Right lobe of liver (tissue), 6 donors: Measurements from ENCODE around the gene MAGI1. TPM values are rescaled to one million over a fixed set of nuclear protein-coding genes. Genes with fewer than 3 reads are reported as not detected.
A peak's percentile ranks its signal among the peaks of the same experiment; 100 is the strongest.

Experiments
- ATAC-seq, 4 donors: fragments of 200-7000 bp; cut with Tn5 transposase; one replicate each; pipeline ENCODE4 v1.9.1; 2020; ENCODE audit warnings: mild to moderate bottlenecking in 4 of 4, moderate library complexity in 4 of 4
- DNase-seq, 3 donors: peaks; one replicate each; pipeline ENCODE4 v3.0.0-alpha.2; 2020
- H3K27ac ChIP-seq, 3 donors: fragments of 200-600 bp; one replicate each; pipeline ENCODE4 v1.8.0; 2022
- H3K27me3 ChIP-seq, 2 donors: fragments of 200-600 bp; one replicate each; pipeline ENCODE4 v1.8.0; 2022
- H3K36me3 ChIP-seq, 4 donors: fragments of 200-600 bp; sonication (generic) in 1 of 4; one replicate each; pipeline versions ENCODE4 v1.5.1 to v1.8.0; 2017 to 2022; ENCODE audit warnings: control low read depth in 1 of 4
- H3K4me1 ChIP-seq, 4 donors: fragments of 200-600 bp; sonication (generic) in 1 of 4; one replicate each; pipeline versions ENCODE4 v1.5.1 to v1.8.0; 2017 to 2022; ENCODE audit warnings: control low read depth in 1 of 4
- H3K4me3 ChIP-seq, 3 donors: fragments of 200-600 bp; one replicate each; pipeline ENCODE4 v1.8.0; 2022
- H3K9me3 ChIP-seq, 4 donors: fragments of 200-600 bp; sonication (generic) in 1 of 4; one replicate each; pipeline versions ENCODE4 v1.5.1 to v1.8.0; 2017 to 2022; ENCODE audit warnings: control low read depth in 1 of 4
- POLR2A ChIP-seq: fragments of 450-650 bp; IDR thresholded peaks from one replicate; pipeline ENCODE4 v1.6.1; 2017; ENCODE audit warnings: antibody characterized with exemption, mild to moderate bottlenecking
- WGBS: methylation state at CpG from one replicate; pipeline ENCODE4 v1.1.6; 2018; ENCODE audit warnings: low coverage, low lambda C conversion rate; ENCODE audit not compliant: insufficient coverage; ENCODE audit errors: missing lambda C conversion rate; 5-methylcytosine and 5-hydroxymethylcytosine counted together
- intact Hi-C, 2 donors: fragments of 100-400 bp; cut with DNase I; formaldehyde crosslinking; loops; one replicate each; pipeline versions ENCODE4 v1.11.2 to v1.14.1; 2022
- total RNA-seq, 6 experiments: library from RNA; depleted of rRNA in 2 of 6; stranded (reverse); fragments of >200 nt in 2 of 6; fragmentation: NEBNext Ultra II Directional in 3 of 6; extraction: Animal tissue kit (Norgen Biotek cat#: 25700) in 3 of 6; gene quantifications; one replicate each; pipeline versions ENCODE4 v1.1.0 to v1.2.4, GENCODE V29; 2016 to 2023
- TF ChIP-seq, protein P1 (sequence below), 4 donors: fragments of 200-600 bp in 3 of 4; fragments of 450-650 bp in 1 of 4; IDR thresholded peaks; one replicate each; pipeline versions ENCODE4 v1.5.1 to v1.8.0; 2016 to 2022; ENCODE audit warnings: antibody characterized with exemption in 4 of 4, mild to moderate bottlenecking in 2 of 4
- donor health status: DM: no; HTN: yes; CAD: no.
- donor health status: DM: no; HTN: no; CAD: no.
- donor health status: DM: no; HTN: no; CAD: no.
- donor health status: DM: no; HTN: yes; CAD: no.
- donor health status: DM: no; HTN: yes; CAD: no.

MAGI1 gene
- total RNA-seq, 6 experiments from 2014 or later: 22.6 to 37.7 (median 26.9) TPM

DNA sequence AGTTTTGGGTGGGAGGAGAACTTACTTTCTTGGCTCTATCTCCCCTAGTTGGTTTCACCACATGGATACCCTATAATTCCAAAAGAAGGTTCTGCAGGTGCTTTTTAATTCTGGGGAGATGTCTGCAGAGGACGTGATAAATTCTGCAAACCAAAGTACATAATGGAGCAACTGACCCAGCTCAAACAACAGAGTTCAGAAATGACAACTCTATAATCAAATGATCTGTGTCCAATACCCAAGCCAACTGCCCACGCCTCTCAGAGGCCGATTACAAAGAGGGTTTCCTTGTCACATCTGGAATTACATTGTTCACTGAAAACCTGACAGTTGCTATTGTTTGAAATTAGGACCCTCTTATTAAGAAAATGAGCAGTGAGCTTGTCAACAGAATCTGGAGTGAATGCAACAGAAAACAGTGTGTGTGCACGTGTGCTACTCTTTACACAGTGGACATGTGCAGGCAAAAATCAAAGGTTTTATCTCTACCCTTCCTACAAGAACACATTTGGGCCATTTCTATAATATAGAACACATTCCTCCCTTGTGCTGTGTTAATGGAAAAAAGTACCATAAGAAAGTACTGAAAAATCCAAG lies 593.0 kb downstream of the MAGI1 start:
- intact Hi-C loops: no loop called here
- Histone ChIP-seq H3K36me3 (no peaks in the 10 kb centered on the region), H3K27me3 (no peaks in the 10 kb centered on the region), H3K4me1 (peaks cover 0 to 9% (median 0%) of the 10 kb centered on the region in 4 donors), H3K27ac (no peak overlapping the region), H3K4me3 (no peak overlapping the region), H3K9me3 (no peaks in the 10 kb centered on the region)
- ATAC-seq: peak in 3 of 4 donors; percentile 48 to 83 (median 82)
- TF ChIP-seq, protein P1, sequence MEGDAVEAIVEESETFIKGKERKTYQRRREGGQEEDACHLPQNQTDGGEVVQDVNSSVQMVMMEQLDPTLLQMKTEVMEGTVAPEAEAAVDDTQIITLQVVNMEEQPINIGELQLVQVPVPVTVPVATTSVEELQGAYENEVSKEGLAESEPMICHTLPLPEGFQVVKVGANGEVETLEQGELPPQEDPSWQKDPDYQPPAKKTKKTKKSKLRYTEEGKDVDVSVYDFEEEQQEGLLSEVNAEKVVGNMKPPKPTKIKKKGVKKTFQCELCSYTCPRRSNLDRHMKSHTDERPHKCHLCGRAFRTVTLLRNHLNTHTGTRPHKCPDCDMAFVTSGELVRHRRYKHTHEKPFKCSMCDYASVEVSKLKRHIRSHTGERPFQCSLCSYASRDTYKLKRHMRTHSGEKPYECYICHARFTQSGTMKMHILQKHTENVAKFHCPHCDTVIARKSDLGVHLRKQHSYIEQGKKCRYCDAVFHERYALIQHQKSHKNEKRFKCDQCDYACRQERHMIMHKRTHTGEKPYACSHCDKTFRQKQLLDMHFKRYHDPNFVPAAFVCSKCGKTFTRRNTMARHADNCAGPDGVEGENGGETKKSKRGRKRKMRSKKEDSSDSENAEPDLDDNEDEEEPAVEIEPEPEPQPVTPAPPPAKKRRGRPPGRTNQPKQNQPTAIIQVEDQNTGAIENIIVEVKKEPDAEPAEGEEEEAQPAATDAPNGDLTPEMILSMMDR (IDR thresholded peaks at IDR 0.05): no peak
- TF ChIP-seq POLR2A: no peak
- DNase-seq: no peak
- WGBS: 29% methylated on average over 3 of the region's 4 CpGs

DNA sequence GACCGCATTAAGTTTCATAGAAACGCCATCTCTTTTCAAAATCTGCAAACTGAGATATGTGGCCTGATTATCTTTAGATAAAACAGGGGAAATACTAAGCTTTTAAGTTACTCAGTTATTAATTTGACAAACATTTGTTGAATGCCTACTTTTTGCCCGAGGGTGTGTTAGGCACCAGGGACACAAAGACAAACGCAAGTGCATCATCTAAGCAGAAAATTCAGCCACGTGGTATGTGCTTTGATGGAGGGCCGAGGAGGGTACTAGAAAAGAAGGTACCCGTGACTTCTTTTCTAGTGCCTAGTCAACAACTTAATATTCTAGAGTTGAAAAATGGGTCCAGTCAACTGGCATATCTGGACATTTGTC lies 594.3 kb downstream of the MAGI1 start:
- H3K27me3 ChIP-seq: no peaks in the 10 kb centered on the region
- no peaks in the 10 kb centered on the region for H3K9me3 ChIP-seq
- intact Hi-C loops: no loop called here
- H3K4me3 ChIP-seq: no peak overlapping the region
- H3K4me1 ChIP-seq: peaks cover 0 to 9% (median 0%) of the 10 kb centered on the region in 4 donors
- no peaks in the 10 kb centered on the region for H3K36me3 ChIP-seq
- ATAC-seq (no peak), DNase-seq (no peak)
- no peak overlapping the region for H3K27ac ChIP-seq
- WGBS: 79% methylated on average over 7 of the region's 7 CpGs
- TF ChIP-seq, protein P1 (IDR thresholded peaks at IDR 0.05): no peak
- no peak for TF ChIP-seq POLR2A

DNA sequence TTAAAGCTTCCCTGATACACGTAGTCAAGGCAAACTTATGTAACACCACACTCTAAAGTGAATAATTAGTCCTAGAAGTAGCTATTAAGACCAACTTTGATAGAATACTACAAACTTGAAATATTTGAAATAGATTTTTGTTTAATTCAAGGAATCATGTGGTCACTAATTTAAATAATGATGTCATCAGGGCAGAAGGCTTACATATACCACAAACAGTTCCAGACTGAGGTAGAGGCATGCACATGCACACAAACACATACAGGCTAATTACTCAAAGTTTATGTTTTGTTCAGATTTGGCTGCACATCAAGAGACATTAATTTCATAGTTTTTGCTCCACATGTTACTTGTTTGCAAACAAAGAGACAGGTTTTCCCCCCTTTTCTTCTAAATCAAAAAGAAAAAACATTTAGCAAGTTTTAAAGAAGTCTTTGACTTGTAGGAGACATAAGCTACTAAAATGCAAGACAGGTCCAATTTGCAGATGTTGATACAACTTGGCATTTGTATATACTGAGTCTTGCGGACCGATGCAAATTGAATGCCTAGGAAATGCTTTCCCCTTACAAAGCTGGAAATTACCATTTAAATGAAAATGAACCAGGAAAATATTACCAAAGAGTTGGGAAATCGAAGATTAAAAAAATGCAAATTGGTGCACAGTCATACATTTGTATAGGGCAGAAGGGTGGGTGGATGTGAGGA lies 594.8 kb downstream of the MAGI1 start:
- Histone ChIP-seq H3K4me1 (peaks cover 0 to 9% (median 0%) of the 10 kb centered on the region in 4 donors), H3K36me3 (peaks cover 0 to 2% (median 0%) of the 10 kb centered on the region in 4 donors), H3K27ac (no peak overlapping the region), H3K27me3 (no peaks in the 10 kb centered on the region), H3K9me3 (no peaks in the 10 kb centered on the region), H3K4me3 (no peak overlapping the region)
- ATAC-seq: no peak
- TF ChIP-seq, protein P1 (IDR thresholded peaks at IDR 0.05): no peak
- no peak for TF ChIP-seq POLR2A
- DNase-seq: no peak
- WGBS: 88% methylated on average over 4 of the region's 4 CpGs
- intact Hi-C loops: no loop called here

DNA sequence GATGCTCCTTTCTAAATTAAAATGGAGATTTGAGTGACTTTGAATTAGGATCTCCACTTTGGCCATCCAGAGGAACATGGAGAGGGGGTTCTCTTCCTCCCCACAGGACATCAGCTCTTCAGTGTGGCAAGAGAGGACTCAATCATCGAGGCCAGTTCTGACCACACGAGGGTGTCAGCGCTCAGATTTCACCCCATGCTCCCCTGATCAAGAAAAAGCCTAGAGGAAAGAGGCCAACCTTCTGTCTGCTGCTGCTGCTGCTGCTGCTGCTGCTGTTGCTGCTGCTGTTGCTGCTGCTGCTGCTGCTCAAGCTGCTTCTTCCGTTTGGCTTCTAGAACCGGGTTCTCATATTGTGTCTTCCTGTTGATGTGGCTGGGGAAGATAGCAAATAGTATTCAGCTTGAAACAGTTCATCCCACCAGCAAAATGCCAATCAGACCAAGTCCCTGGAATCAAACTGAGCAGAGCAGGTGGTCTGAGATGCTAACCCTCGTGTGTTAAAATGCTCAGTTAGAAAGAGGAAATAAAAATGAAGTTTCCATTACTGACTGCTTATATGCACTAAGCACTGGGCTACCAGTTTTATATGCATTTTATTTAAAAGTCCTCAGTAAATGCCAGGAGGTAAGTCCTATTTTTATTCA lies 599.0 kb downstream of the MAGI1 start:
- peak; percentile 39 to 57 (median 49) for DNase-seq

More for the DNA sequence above, 599.0 kb downstream of the MAGI1 start:
- Histone ChIP-seq H3K9me3 (no peaks in the 10 kb centered on the region), H3K36me3 (peaks cover 0 to 20% (median 2%) of the 10 kb centered on the region in 4 donors), H3K27ac (no peak overlapping the region), H3K27me3 (no peaks in the 10 kb centered on the region), H3K4me3 (no peak overlapping the region), H3K4me1 (no peaks in the 10 kb centered on the region)
- ATAC-seq: peak; percentile 86 to 94 (median 91)
- TF ChIP-seq, protein P1 (IDR thresholded peaks at IDR 0.05): peak; percentile 48 to 57 (median 50)
- no peak for TF ChIP-seq POLR2A
- 15% methylated on average over 4 of the region's 6 CpGs for WGBS
- intact Hi-C loops: loop anchor here in 1 of 2 donors (10.0 kb wide), 1 partner anchor 305 kb away; no protein-coding TSS in a partner anchor
